ENCODE measurements around the gene RPP25. TPM values are rescaled to one million over a fixed set of nuclear protein-coding genes. Genes with fewer than 3 reads are reported as not detected.

Gene RPP25
- total and polyA plus RNA-seq, 2 donors (not counting 1 experiment from before 2014, with no cell fraction given): 0.92 to 3.1 TPM

- H3K9me3 ChIP-seq (ENCODE audit: control extremely low read depth in 1 of 3, control insufficient read depth in 2 of 3, insufficient read depth in 1 of 3, low read length in 2 of 3): no peaks in the 10 kb centered on the region
- ATAC-seq (ENCODE audit: low read depth) (peak; percentile 11), DNase-seq (no peak)
- 0% methylated on average over 20 of the region's 20 CpGs for WGBS (ENCODE audit: insufficient coverage)
- H3K79me2 ChIP-seq (ENCODE audit: control insufficient read depth, insufficient read depth, low read length): peaks cover 14% of the 10 kb centered on the region
- intact Hi-C loops (cut with micrococcal nuclease): loop anchor here (1.0 kb wide), 4 partner anchors 17 to 63 kb away; partner anchors contain the start of genes COX5A, SCAMP2 and ULK3
- ChIA-PET POLR2A (interaction anchor here (0.6 to 1.9 kb wide), 4 partner anchors 11 to 268 kb away, joined by 3 to 8 read pairs (median 4); partner anchors contain the start of gene MPI), CTCF (interaction anchor here (0.6 to 1.9 kb wide), 14 partner anchors 8 to 269 kb away, joined by 3 to 12 read pairs (median 4); partner anchors contain the start of gene COX5A)
- peak overlapping the region; percentile 67 for H3K27ac Mint-ChIP-seq
- peak overlapping the region; percentile 98 for H3K4me3 Mint-ChIP-seq
- peaks cover 6% of the 10 kb centered on the region for H4K20me1 ChIP-seq (ENCODE audit: control insufficient read depth, insufficient read depth, low read length, poor library complexity, severe bottlenecking)
- H3K4me3 ChIP-seq (ENCODE audit: control extremely low read depth in 1 of 5, extremely low read depth in 1 of 5, insufficient read depth in 1 of 5, low read depth in 2 of 5, low read length in 4 of 5): peak overlapping the region; percentile 72 to 89 (median 85)
- H3K27ac ChIP-seq (ENCODE audit: low read length in 2 of 2): peak overlapping the region; percentile 14 to 79
- H3K27me3 ChIP-seq (replicated peaks in 1 of 4; ENCODE audit: control extremely low read depth in 1 of 4, control insufficient read depth in 3 of 4, insufficient read depth in 4 of 4, low read length in 3 of 4): no peaks in the 10 kb centered on the region
- H3K9ac ChIP-seq (ENCODE audit: low read length): peak overlapping the region; percentile 83
- TF ChIP-seq, protein P1, sequence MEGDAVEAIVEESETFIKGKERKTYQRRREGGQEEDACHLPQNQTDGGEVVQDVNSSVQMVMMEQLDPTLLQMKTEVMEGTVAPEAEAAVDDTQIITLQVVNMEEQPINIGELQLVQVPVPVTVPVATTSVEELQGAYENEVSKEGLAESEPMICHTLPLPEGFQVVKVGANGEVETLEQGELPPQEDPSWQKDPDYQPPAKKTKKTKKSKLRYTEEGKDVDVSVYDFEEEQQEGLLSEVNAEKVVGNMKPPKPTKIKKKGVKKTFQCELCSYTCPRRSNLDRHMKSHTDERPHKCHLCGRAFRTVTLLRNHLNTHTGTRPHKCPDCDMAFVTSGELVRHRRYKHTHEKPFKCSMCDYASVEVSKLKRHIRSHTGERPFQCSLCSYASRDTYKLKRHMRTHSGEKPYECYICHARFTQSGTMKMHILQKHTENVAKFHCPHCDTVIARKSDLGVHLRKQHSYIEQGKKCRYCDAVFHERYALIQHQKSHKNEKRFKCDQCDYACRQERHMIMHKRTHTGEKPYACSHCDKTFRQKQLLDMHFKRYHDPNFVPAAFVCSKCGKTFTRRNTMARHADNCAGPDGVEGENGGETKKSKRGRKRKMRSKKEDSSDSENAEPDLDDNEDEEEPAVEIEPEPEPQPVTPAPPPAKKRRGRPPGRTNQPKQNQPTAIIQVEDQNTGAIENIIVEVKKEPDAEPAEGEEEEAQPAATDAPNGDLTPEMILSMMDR (IDR thresholded peaks at IDR 0.05): no peak
- TF ChIP-seq EZH2 (IDR thresholded peaks at IDR 0.05; ENCODE audit: borderline replicate concordance, insufficient read depth, low read depth, low read length, poor library complexity, severe bottlenecking): no peak
- no peaks in the 10 kb centered on the region for H3K27me3 Mint-ChIP-seq
- no peaks in the 10 kb centered on the region for H3K9me3 Mint-ChIP-seq (ENCODE audit: insufficient read depth)
- peak overlapping the region; percentile 97 for H2AFZ ChIP-seq (ENCODE audit: insufficient read depth, low read depth, low read length, poor library complexity, severe bottlenecking)
- H3K4me1 ChIP-seq (ENCODE audit: control insufficient read depth in 2 of 2, insufficient read depth in 2 of 2, low read length in 2 of 2): peaks cover 24 to 28% of the 10 kb centered on the region in 2 donors
- H3K4me2 ChIP-seq (replicated peaks; ENCODE audit: low read depth, low read length, poor library complexity, severe bottlenecking): peak overlapping the region; percentile 89
- peaks cover 0 to 32% of the 10 kb centered on the region in 2 experiments for H3K36me3 ChIP-seq (replicated peaks in 1 of 2; ENCODE audit: control extremely low read depth in 1 of 2, control insufficient read depth in 1 of 2, extremely low read depth in 1 of 2, insufficient read depth in 2 of 2, low read length in 1 of 2)
- peaks cover 48% of the 10 kb centered on the region for H3K4me1 Mint-ChIP-seq
These were observed 50.5 kb downstream of the RPP25 start for GRCh38 chr15:74906067-74906449.

Small RNAs within 50 kb of the gene (small RNA-seq; reads per million reads assigned to genes)
- gene RF00019 (ENCODE audit: insufficient read length, low read depth, low replicate concordance): not detected

Other genes starting within 250 kb of the RPP25 start
- gene CYP1A1, start 231.2 kb downstream of the RPP25 start, total RNA-seq: not detected in 2 replicates
- gene CYP1A1, start 231.2 kb downstream of the RPP25 start, polyA plus RNA-seq: 0.24 and 0.25 TPM in 2 replicates
- gene CYP1A2, start 207.9 kb downstream of the RPP25 start, total RNA-seq: not detected in 2 replicates
- gene CYP1A2, start 207.9 kb downstream of the RPP25 start, polyA plus RNA-seq: not detected in 2 replicates
- 325 and 343 TPM in 2 replicates for gene CSK, start 174.7 kb downstream of the RPP25 start, total RNA-seq
- gene CSK, start 174.7 kb downstream of the RPP25 start, polyA plus RNA-seq: 637 and 651 TPM in 2 replicates
- 1.1 and 1.2 TPM in 2 replicates for gene LMAN1L, start 143.9 kb downstream of the RPP25 start, total RNA-seq
- gene LMAN1L, start 143.9 kb downstream of the RPP25 start, polyA plus RNA-seq: 0.60 and 1.1 TPM in 2 replicates
- gene CPLX3, start 130.1 kb downstream of the RPP25 start, total RNA-seq: 0.17 TPM in 1 of 2 replicates, not detected in the other
- gene CPLX3, start 130.1 kb downstream of the RPP25 start, polyA plus RNA-seq: 0.60 and 0.91 TPM in 2 replicates
- gene ULK3, start 113.6 kb downstream of the RPP25 start, total RNA-seq: 51.1 and 55.9 TPM in 2 replicates
- gene ULK3, start 113.6 kb downstream of the RPP25 start, polyA plus RNA-seq: 73.0 and 108 TPM in 2 replicates
- gene SCAMP2, start 83.4 kb downstream of the RPP25 start, total RNA-seq: 105 and 111 TPM in 2 replicates
- gene SCAMP2, start 83.4 kb downstream of the RPP25 start, polyA plus RNA-seq: 77.4 and 85.1 TPM in 2 replicates
- 37.2 and 41.3 TPM in 2 replicates for gene MPI, start 66.7 kb downstream of the RPP25 start, total RNA-seq
- gene MPI, start 66.7 kb downstream of the RPP25 start, polyA plus RNA-seq: 40.7 and 59.8 TPM in 2 replicates
- gene FAM219B, start 49.9 kb downstream of the RPP25 start, total RNA-seq: 109 and 135 TPM in 2 replicates
- gene FAM219B, start 49.9 kb downstream of the RPP25 start, polyA plus RNA-seq: 50.6 and 80.2 TPM in 2 replicates
- gene COX5A, start 18.7 kb downstream of the RPP25 start, total RNA-seq: 53.3 and 63.9 TPM in 2 replicates
- 65.2 and 77.3 TPM in 2 replicates for gene COX5A, start 18.7 kb downstream of the RPP25 start, polyA plus RNA-seq
- gene SCAMP5, start 38.8 kb upstream of the RPP25 start, total RNA-seq: 0.24 and 0.59 TPM in 2 replicates
- 0.71 and 3.4 TPM in 2 replicates for gene SCAMP5, start 38.8 kb upstream of the RPP25 start, polyA plus RNA-seq
- 14.8 and 15.1 TPM in 2 replicates for gene PPCDC, start 66.8 kb upstream of the RPP25 start, total RNA-seq
- 7.9 and 19.7 TPM in 2 replicates for gene PPCDC, start 66.8 kb upstream of the RPP25 start, polyA plus RNA-seq
- 72.1 and 72.7 TPM in 2 replicates for gene C15orf39, start 245.1 kb upstream of the RPP25 start, total RNA-seq
- gene C15orf39, start 245.1 kb upstream of the RPP25 start, polyA plus RNA-seq: 12.4 and 15.1 TPM in 2 replicates